Subcutaneous adipose tissue (tissue), 4 donors: ENCODE measurements around the gene SPCS2. TPM values are rescaled to one million over a fixed set of nuclear protein-coding genes. Genes with fewer than 3 reads are reported as not detected.

Experiments
- CTCF ChIP-seq: fragments of 450-650 bp; IDR thresholded peaks from one replicate; pipeline ENCODE4 v1.5.1; 2016; ENCODE audit warnings: low read depth, mild to moderate bottlenecking, control low read depth, antibody characterized with exemption, moderate library complexity
- total RNA-seq, 4 donors: library from RNA; depleted of rRNA; stranded (reverse); fragments of >200 nt; gene quantifications; one replicate each; pipeline ENCODE4 v1.1.0, GENCODE V29; 2016

The SPCS2 gene
- total RNA-seq, 4 donors from 2014 or later = 32.4 to 89.2 (median 41.1) TPM

- TF ChIP-seq CTCF = no peak
Measured at GRCh38 chr11:74936087-74936486, 13.0 kb upstream of the SPCS2 start.

GRCh38 chr11:74936976-74937375 is 12.1 kb upstream of the SPCS2 start:
- TF ChIP-seq CTCF = no peak

GRCh38 chr11:74937696-74938475 is 11.2 kb upstream of the SPCS2 start:
- no peak for TF ChIP-seq CTCF

- TF ChIP-seq CTCF = no peak
Measured at GRCh38 chr11:74941492-74941891, 7.6 kb upstream of the SPCS2 start.

- no peak for TF ChIP-seq CTCF
Measured at GRCh38 chr11:74942073-74942759, 6.8 kb upstream of the SPCS2 start.

- TF ChIP-seq CTCF = no peak
Measured at GRCh38 chr11:74948546-74948897, 544 bp upstream of the SPCS2 start.

- no peak for TF ChIP-seq CTCF
Measured at GRCh38 chr11:74949753-74950137, 679 bp downstream of the SPCS2 start.
